Calu3 (cell line): ENCODE results near the gene FFAR1. TPM values are rescaled to one million over a fixed set of nuclear protein-coding genes. Genes with fewer than 3 reads are reported as not detected.
A peak's percentile ranks its signal among the peaks of the same experiment; 100 is the strongest.

Experiments used
- Bru-seq: library from RNA; stranded (reverse); fragments of 400-500 nt; gene quantifications from one replicate; lab custom pipeline; 2021; lab: Mats Ljungman, UMichigan
- BruChase-seq, 2 experiments: library from RNA; stranded (reverse); fragments of 400-500 nt; gene quantifications; one replicate each; lab custom pipeline; 2021; lab: Mats Ljungman, UMichigan
- BruUV-seq: library from RNA; stranded (reverse); fragments of 400-500 nt; replicated peaks from 2 replicates; lab custom pipeline; 2021; lab: Mats Ljungman, UMichigan
- CTCF ChIA-PET: fragments of 300-600 bp; sonication (Branson Sonifier 250); formaldehyde crosslinking; loops from one replicate; lab custom pipeline; 2022; ENCODE audit warnings: antibody characterized with exemption; lab: Charles Lee
- DNase-seq: peaks from one replicate; pipeline ENCODE4 v3.0.0; 2022
- H3K27ac Mint-ChIP-seq: one replicate; pipeline ENCODE4 v1.8.0; 2022; ENCODE audit warnings: mixed read lengths; ENCODE audit not compliant: unreplicated experiment
- H3K27me3 Mint-ChIP-seq: one replicate; pipeline ENCODE4 v1.8.0; 2022; ENCODE audit warnings: mixed read lengths; ENCODE audit not compliant: unreplicated experiment
- H3K36me3 Mint-ChIP-seq: one replicate; pipeline ENCODE4 v1.8.0; 2022; ENCODE audit warnings: mild to moderate bottlenecking, moderate library complexity, mixed read lengths; ENCODE audit not compliant: insufficient read depth, unreplicated experiment
- H3K4me1 Mint-ChIP-seq: one replicate; pipeline ENCODE4 v1.8.0; 2022; ENCODE audit warnings: mild to moderate bottlenecking, low read depth, mixed read lengths; ENCODE audit not compliant: unreplicated experiment
- H3K4me3 Mint-ChIP-seq: one replicate; pipeline ENCODE4 v1.8.0; 2022; ENCODE audit warnings: mild to moderate bottlenecking, low read depth, moderate library complexity, mixed read lengths; ENCODE audit not compliant: unreplicated experiment
- H3K9me3 Mint-ChIP-seq: one replicate; pipeline ENCODE4 v1.8.0; 2022; ENCODE audit warnings: low read depth, mixed read lengths; ENCODE audit not compliant: unreplicated experiment
- CTCF ChIP-seq: fragments of 200-600 bp; IDR thresholded peaks from one replicate; pipeline ENCODE4 v1.8.0; 2022; ENCODE audit warnings: antibody characterized with exemption; ENCODE audit not compliant: unreplicated experiment
- intact Hi-C: fragments of 100-400 bp; cut with micrococcal nuclease; formaldehyde crosslinking; loops from one replicate; pipeline ENCODE4 v1.10.0; 2022; ENCODE audit not compliant: unreplicated experiment
- long read RNA-seq: library from polyadenylated mRNA; stranded (forward); transcript quantifications from one replicate; pipeline ENCODE4 v2.0.0, GENCODE V29; 2022
- total RNA-seq: library from RNA; stranded (reverse); gene quantifications from 2 replicates; pipeline ENCODE4 v1.2.3, GENCODE V29; 2022

Gene FFAR1
- total RNA-seq, result not detected in 2 replicates
- Bru-seq, nascent RNA, result not detected
- percentile 15 among the genes with signal in this experiment for BruChase-seq, experiment 1, labeled RNA remaining after a 6-hour chase
- not detected for BruChase-seq, experiment 2, labeled RNA remaining after a 2-hour chase
- long read RNA-seq, result 0 reads

GRCh38 chr19:35347171-35347929, at the start of gene FFAR1:
Gene FFAR1, plus strand, starts transcription at chr19:35347902. Its CDS starts 3,650 bp downstream, at chr19:35351552.
- BruUV-seq, result no TSS peak

GRCh38 chr19:35297922-35298321, 49.8 kb upstream of the FFAR1 start:
- BruUV-seq, result no TSS peak
- no peak for TF ChIP-seq CTCF
- Mint-ChIP-seq H3K36me3 (no peaks in the 10 kb centered on the region), H3K4me3 (no peak overlapping the region), H3K27me3 (peaks cover 19% of the 10 kb centered on the region), H3K4me1 (no peaks in the 10 kb centered on the region), H3K9me3 (no peaks in the 10 kb centered on the region), H3K27ac (no peak overlapping the region)
- CTCF ChIA-PET, result no interaction called here
- intact Hi-C loops, result no loop called here
- DNase-seq, result no peak

More at GRCh38 chr19:35347171-35347929, at the start of gene FFAR1:
- Mint-ChIP-seq H3K4me1 (no peaks in the 10 kb centered on the region), H3K4me3 (no peak within 1 kb of the TSS), H3K27ac (no peak within 1 kb of the TSS), H3K36me3 (no peaks in the 10 kb centered on the region), H3K27me3 (peaks cover 69% of the 10 kb centered on the region), H3K9me3 (no peaks in the 10 kb centered on the region)
- no peak for DNase-seq
- intact Hi-C loops, result no loop called here
- CTCF ChIA-PET, result interaction anchor here (0.6 kb wide), 1 partner anchor 1485 kb away, joined by 6 read pairs; no protein-coding TSS in a partner anchor
- no peak for TF ChIP-seq CTCF

- no peak for DNase-seq
- no peak overlapping the region for H3K27ac Mint-ChIP-seq
- no peak overlapping the region for H3K4me3 Mint-ChIP-seq
- H3K27me3 Mint-ChIP-seq, result peaks cover 12% of the 10 kb centered on the region
- intact Hi-C loops, result no loop called here
- H3K36me3 Mint-ChIP-seq, result no peaks in the 10 kb centered on the region
- CTCF ChIA-PET, result no interaction called here
- no peaks in the 10 kb centered on the region for H3K9me3 Mint-ChIP-seq
- no peak for TF ChIP-seq CTCF
- no peaks in the 10 kb centered on the region for H3K4me1 Mint-ChIP-seq
- BruUV-seq, result no TSS peak
These were observed 49.1 kb upstream of the FFAR1 start for GRCh38 chr19:35298561-35298972.

GRCh38 chr19:35299523-35300338, 48.0 kb upstream of the FFAR1 start:
- no peaks in the 10 kb centered on the region for H3K36me3 Mint-ChIP-seq
- H3K27ac Mint-ChIP-seq, result no peak overlapping the region

More at GRCh38 chr19:35299523-35300338, 48.0 kb upstream of the FFAR1 start:
- no peak for TF ChIP-seq CTCF
- BruUV-seq, result no TSS peak
- no peak for DNase-seq
- CTCF ChIA-PET, result no interaction called here
- H3K9me3 Mint-ChIP-seq, result no peaks in the 10 kb centered on the region
- intact Hi-C loops, result no loop called here
- H3K4me1 Mint-ChIP-seq, result no peaks in the 10 kb centered on the region
- H3K4me3 Mint-ChIP-seq, result no peak overlapping the region
- H3K27me3 Mint-ChIP-seq, result peaks cover under 1% of the 10 kb centered on the region
